Measurements from ENCODE around the gene ZNF92.
"Not testable (repeated sequence)": the region's sequence is repeated elsewhere in the genome, so short reads cannot be mapped to it uniquely, and the experiment has no call there.

Gene ZNF92

DNA sequence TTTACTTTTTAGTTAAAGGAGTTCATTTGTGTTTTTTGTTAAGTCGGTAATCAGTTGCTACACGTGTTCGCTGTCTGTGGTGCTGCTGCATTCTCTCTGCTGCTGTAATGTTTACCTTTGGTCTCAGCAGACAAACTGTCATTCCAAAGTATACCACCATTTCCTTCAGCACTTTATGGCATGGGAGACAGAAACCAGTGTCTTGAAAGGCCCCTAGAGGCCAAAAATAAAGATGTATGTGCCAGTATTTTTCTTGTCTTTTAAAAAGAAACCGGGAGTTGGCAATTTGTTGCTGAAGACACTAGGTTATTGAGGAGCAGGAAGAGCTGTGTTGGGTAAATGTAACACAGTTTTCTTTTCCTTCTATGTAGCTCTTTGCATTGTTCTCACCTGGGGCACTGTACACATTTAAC is 24.1 kb downstream of the ZNF92 start:
- no peak overlapping the region for H3K4me3 ChIP-seq (replicated peaks; ENCODE audit: low read depth, low read length)
- peak; percentile 27 for DNase-seq (ENCODE audit: low read depth)
- TF ChIP-seq, protein P1, sequence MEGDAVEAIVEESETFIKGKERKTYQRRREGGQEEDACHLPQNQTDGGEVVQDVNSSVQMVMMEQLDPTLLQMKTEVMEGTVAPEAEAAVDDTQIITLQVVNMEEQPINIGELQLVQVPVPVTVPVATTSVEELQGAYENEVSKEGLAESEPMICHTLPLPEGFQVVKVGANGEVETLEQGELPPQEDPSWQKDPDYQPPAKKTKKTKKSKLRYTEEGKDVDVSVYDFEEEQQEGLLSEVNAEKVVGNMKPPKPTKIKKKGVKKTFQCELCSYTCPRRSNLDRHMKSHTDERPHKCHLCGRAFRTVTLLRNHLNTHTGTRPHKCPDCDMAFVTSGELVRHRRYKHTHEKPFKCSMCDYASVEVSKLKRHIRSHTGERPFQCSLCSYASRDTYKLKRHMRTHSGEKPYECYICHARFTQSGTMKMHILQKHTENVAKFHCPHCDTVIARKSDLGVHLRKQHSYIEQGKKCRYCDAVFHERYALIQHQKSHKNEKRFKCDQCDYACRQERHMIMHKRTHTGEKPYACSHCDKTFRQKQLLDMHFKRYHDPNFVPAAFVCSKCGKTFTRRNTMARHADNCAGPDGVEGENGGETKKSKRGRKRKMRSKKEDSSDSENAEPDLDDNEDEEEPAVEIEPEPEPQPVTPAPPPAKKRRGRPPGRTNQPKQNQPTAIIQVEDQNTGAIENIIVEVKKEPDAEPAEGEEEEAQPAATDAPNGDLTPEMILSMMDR (IDR thresholded peaks at IDR 0.05; ENCODE audit: low read length, missing control alignments) = no peak

DNA sequence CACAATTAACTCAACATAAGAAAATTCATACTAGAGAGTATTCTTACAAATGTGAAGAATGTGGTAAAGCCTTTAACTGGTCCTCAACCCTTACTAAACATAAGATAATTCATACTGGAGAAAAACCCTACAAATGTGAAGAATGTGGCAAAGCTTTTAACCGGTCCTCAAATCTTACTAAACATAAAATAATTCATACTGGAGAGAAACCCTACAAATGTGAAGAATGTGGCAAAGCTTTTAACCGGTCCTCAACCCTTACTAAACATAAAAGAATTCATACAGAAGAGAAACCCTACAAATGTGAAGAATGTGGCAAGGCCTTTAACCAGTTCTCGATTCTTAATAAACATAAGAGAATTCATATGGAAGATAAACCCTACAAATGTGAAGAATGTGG is 25.0 kb downstream of the ZNF92 start:
- not testable (repeated sequence) for DNase-seq (ENCODE audit: low read depth); H3K4me3 ChIP-seq (replicated peaks; ENCODE audit: low read depth, low read length)

DNA sequence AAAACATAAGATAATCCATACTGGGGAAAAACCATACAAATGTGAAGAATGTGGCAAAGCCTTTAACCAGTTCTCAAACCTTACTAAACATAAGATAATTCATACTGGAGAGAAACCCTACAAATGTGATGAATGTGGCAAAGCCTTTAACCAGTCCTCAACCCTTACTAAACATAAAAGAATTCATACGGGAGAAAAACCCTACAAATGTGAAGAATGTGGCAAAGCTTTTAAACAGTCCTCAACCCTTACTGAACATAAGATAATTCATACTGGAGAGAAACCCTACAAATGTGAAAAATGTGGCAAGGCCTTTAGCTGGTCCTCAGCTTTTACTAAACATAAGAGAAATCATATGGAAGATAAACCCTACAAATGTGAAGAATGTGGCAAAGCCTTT is 25.4 kb downstream of the ZNF92 start:
- DNase-seq (ENCODE audit: low read depth); H3K4me3 ChIP-seq (replicated peaks; ENCODE audit: low read depth, low read length): not testable (repeated sequence)

DNA sequence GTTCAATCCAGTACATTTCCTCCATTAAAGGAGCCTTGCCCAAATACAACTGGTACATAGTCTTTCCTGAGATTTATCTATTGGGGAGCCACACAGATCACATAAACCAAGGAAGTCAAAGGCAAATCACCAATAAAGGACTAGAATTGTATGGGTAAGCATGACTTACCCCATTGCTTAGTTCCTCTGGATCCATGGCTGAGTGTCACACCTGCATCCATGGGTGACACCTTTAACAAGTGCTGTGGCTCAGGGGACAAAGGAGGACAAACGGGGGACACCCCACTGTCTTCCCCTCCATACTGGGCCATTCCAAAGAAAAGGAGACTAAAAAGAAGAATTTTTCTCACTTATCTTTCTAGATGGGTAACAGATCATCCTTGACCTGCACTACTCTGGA is 30.4 kb downstream of the ZNF92 start:
- H3K4me3 ChIP-seq (replicated peaks; ENCODE audit: low read depth, low read length) = no peak overlapping the region
- DNase-seq (ENCODE audit: low read depth) = no peak
- TF ChIP-seq, protein P1 (IDR thresholded peaks at IDR 0.05; ENCODE audit: low read length, missing control alignments) = no peak

DNA sequence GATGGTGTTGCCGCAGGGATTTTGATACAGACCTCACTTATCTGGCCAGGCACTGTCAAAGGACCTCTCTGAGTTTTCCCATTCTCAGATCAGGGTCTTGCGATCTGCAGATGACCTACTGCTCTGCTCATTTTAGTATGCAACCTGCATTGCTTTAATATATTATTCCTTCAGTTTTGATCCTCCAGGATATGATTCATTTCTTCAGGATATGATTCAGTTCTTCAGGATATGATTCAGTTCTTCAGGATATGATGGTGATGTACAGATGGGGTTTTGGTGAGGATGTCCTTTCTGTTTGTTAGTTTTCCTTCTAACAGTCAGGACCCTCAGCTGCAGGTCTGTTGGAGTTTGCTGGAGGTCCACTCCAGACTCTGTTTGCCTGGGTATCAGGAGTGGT is 33.1 kb downstream of the ZNF92 start:
- DNase-seq (ENCODE audit: low read depth); H3K4me3 ChIP-seq (replicated peaks; ENCODE audit: low read depth, low read length): not testable (repeated sequence)

DNA sequence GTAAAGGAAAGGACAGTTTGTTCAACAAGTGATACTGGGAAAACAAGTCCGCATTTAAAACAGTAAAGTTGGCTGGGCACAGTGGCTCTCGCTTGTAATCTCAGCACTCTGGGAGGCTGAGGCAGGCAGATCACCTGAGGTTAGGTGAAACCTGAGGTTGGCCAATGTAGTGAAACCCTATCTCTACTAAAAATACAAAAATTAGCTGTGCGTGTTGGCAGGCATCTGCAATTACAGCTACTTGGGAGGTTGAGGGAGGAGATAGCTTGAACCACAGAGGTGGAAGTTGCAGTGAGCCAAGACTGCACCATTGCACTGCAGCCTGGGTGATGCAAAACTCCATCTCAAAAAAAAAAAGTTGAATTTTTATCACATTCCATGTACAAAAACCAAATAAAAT is 35.7 kb downstream of the ZNF92 start:
- no peak overlapping the region for H3K4me3 ChIP-seq (replicated peaks; ENCODE audit: low read depth, low read length)
- DNase-seq (ENCODE audit: low read depth) = no peak
- TF ChIP-seq, protein P1 (IDR thresholded peaks at IDR 0.05; ENCODE audit: low read length, missing control alignments) = no peak

DNA sequence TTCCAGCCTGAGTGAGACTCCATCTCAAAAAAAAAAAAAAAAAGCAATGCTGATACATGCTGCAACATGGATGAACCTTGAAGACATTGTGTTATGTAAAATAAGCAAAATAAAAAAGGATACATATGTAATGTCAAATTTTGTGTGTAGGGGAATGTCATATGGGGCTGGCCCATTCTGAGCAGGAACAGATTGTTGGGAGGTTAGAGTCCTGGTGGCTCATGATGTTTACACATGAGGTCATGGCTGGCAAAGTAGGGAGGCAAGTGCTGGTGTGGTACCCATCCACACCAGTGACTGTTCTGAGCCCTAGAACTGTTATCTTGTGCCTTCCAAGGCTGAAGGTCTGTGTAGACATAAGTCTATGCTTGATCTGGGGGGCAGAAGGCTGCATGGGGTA is 37.6 kb downstream of the ZNF92 start:
- no peak for DNase-seq (ENCODE audit: low read depth)
- TF ChIP-seq, protein P1 (IDR thresholded peaks at IDR 0.05; ENCODE audit: low read length, missing control alignments) = no peak
- no peak overlapping the region for H3K4me3 ChIP-seq (replicated peaks; ENCODE audit: low read depth, low read length)

DNA sequence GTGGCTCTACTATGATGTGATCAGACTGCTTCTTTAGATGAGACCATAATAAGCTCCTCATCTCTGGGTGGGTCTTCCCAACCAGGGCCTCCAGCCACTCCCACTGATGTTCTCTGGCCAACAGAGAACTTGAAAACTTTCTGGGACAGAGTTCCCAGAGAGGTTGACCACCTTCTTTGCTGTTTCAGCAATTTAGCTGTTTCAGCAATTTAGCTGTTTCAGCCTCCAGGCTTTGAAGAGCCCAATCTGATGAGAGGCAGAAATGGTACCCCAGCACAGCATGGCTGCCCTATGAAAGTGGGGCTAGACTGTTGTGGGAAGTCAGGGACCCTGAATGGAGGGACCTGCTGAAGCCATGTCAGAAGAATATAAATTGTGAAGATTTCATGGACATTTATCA is 49.0 kb downstream of the ZNF92 start:
- no peak overlapping the region for H3K4me3 ChIP-seq (replicated peaks; ENCODE audit: low read depth, low read length)
- TF ChIP-seq, protein P1 (IDR thresholded peaks at IDR 0.05; ENCODE audit: low read length, missing control alignments) = no peak
- no peak for DNase-seq (ENCODE audit: low read depth)

DNA sequence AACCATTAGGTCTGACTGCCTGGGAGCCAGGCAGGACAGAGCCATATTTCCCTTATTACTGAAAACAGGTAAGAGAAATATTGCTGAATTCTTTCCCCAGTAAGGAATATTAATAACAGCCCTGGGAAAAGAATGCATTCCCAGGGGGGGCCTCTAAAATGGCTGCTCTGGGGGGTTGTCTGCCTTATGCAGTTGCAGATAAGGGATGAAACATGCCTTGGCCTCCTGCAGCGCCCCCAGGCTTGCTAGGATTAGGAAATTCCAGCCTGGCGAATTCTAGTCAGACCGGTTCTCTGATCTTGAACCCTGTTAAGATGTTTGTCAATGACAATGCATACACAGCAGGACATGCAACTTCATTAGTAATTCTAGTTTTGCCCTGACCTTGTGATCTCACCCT is 49.6 kb downstream of the ZNF92 start:
- DNase-seq (ENCODE audit: low read depth) = not testable (repeated sequence)

More for the DNA sequence above, 49.6 kb downstream of the ZNF92 start:
- not testable (repeated sequence) for H3K4me3 ChIP-seq (replicated peaks; ENCODE audit: low read depth, low read length)
